Fibroblast of skin of left quadriceps (primary cell): ENCODE results near the gene GOLGA8A.
"Not testable (repeated sequence)": the region's sequence is repeated elsewhere in the genome, so short reads cannot be mapped to it uniquely, and the experiment has no call there.

Source experiments
- DNase-seq, 2 experiments: peaks; one replicate each; pipeline ENCODE4 v3.0.0-alpha.2; 2013; ENCODE audit warnings: low read depth in 2 of 2

Gene GOLGA8A

GRCh38 chr15:34408973-34409372 lies 28.6 kb downstream of the GOLGA8A start:
- not testable (repeated sequence) for DNase-seq

- DNase-seq, result not testable (repeated sequence)
Observed at GRCh38 chr15:34403899-34404298, 33.7 kb downstream of the GOLGA8A start.

DNA sequence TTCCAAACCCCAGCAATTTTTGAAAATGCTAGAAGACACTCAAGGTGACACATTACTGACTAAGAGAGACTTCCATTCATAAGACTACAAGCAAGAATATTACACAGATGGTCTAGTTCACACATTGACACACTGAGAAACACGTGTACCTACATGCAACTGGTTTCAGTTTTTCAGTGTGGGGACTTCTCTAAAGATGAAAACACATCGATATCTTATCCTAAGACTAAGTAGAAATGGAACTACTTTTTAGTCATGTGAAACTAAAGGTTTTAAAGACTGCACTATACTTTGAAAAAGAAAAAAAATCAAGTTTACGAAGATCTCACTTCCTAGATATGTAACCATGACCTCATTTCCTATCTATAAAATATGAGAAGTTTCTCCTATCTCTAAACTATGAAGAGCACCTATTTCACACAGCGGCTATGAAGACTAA lies 34.4 kb downstream of the GOLGA8A start:
- DNase-seq, result not testable (repeated sequence)

DNA sequence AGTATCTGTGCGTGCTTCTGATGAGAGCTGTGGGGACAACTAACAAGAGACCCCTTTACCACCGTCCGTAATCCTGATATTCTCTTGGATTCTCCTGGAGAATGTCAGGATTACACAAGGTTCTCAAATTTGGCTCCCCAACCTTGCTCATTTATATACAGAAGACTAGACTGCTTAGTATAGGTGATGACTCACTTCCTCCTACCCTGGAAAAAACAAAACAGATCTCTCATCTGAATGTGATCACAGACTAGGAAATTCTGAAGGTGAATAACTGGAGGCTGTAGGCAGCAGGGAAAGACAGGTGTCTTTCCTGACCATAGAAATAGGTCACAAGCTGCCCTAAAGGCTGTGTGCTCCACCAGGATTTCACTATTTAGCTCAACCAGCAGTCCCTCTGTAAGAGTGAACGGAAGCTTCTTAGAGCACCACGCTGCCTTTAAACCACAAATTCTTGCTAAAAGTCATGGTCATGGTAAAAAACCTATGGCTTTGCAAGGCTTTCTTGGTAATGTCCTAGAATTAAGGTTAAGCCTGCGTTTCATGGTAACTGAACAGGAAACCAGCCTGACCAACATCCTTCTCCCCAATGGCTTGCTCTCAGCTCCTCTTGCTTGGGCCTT lies 39.9 kb downstream of the GOLGA8A start:
- DNase-seq, result not testable (repeated sequence)

- DNase-seq, result not testable (repeated sequence)
Observed at GRCh38 chr15:34392981-34393380, 44.6 kb downstream of the GOLGA8A start.

DNA sequence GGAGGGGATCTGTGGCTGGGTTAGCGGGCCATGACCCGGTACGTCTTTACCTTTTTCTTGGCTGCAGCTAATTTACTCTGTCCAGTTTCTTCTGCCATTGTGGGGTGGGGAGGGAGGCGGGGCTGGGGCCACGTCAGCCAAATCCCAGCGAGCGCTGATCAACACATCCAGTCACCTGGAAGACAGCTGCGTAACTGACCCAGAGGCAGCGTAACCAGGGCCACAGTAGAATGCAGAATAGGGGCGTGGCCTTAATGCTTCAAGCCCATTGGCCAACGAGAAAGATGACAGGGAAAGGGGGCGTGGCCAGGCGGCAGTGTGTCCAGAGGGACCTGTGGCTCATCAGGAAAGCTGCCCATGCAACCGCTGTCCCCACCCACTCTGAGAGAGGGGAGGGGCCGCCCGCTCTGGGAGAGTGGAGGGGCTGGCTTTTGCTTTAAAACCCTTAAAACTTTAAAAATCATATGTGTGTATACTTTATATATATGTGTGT lies 48.0 kb downstream of the GOLGA8A start:
- not testable (repeated sequence) for DNase-seq
